Mucosa of descending colon (tissue), 3 donors: ENCODE measurements around the gene SHROOM2. TPM values are rescaled to one million over a fixed set of nuclear protein-coding genes. Genes with fewer than 3 reads are reported as not detected.
"Not testable (repeated sequence)": the region's sequence is repeated elsewhere in the genome, so short reads cannot be mapped to it uniquely, and the experiment has no call there.

ENCODE experiments used
- ATAC-seq: fragments of 200-7000 bp; cut with Tn5 transposase; one replicate; pipeline ENCODE4 v1.9.1; 2020; ENCODE audit warnings: mild to moderate bottlenecking, moderate library complexity
- DNase-seq, 3 donors: peaks; one replicate each; pipeline ENCODE4 v3.0.0-alpha.2; 2020
- H3K36me3 ChIP-seq: fragments of 200-600 bp; one replicate; pipeline ENCODE4 v1.8.0; 2021; ENCODE audit warnings: low read depth, mild to moderate bottlenecking
- H3K4me1 ChIP-seq: fragments of 200-600 bp; one replicate; pipeline ENCODE4 v1.8.0; 2021; ENCODE audit warnings: low read depth, mild to moderate bottlenecking
- H3K4me3 ChIP-seq: fragments of 200-600 bp; one replicate; pipeline ENCODE4 v1.8.0; 2021; ENCODE audit warnings: mild to moderate bottlenecking
- H3K9me3 ChIP-seq: fragments of 200-600 bp; one replicate; pipeline ENCODE4 v1.8.0; 2021; ENCODE audit warnings: mild to moderate bottlenecking
- CTCF ChIP-seq: fragments of 200-600 bp; IDR thresholded peaks from one replicate; pipeline ENCODE4 v1.8.0; 2022; ENCODE audit warnings: antibody characterized with exemption, mild to moderate bottlenecking
- intact Hi-C, 2 donors: fragments of 100-400 bp; cut with DNase I in 1 of 2; cut with micrococcal nuclease in 1 of 2; formaldehyde crosslinking; loops; one replicate each; pipeline versions ENCODE4 v1.11.0 to v1.11.1; 2022; cut with DNase I, micrococcal nuclease
- total RNA-seq, 3 donors: library from RNA; stranded (reverse); fragmentation: NEBNext Ultra II Directional in 2 of 3; extraction: Animal tissue kit (Norgen Biotek cat#: 25700) in 2 of 3; gene quantifications; one replicate each; pipeline versions ENCODE4 v1.2.1 to v1.2.4, GENCODE V29; 2021 to 2023
- donor health status: DM: no; HTN: no; CAD: no; lungs with moderate emphysema.
- donor health status: DM: no; HTN: no; CAD: no.
- donor health status: DM: no; HTN: yes; CAD: no.

The SHROOM2 gene
- total RNA-seq, 3 donors from 2014 or later, result 1.2 to 11.5 (median 5.1) TPM

- ATAC-seq (no peak), DNase-seq (no peak)
- H3K9me3 ChIP-seq, result no peaks in the 10 kb centered on the region
- H3K4me1 ChIP-seq, result no peaks in the 10 kb centered on the region
- no peak for TF ChIP-seq CTCF
- H3K4me3 ChIP-seq, result no peak overlapping the region
- H3K36me3 ChIP-seq, result no peaks in the 10 kb centered on the region
- intact Hi-C loops, result no loop called here
These were observed 11.4 kb downstream of the SHROOM2 start for GRCh38 chrX:9797384-9798360.

GRCh38 chrX:9802737-9803136, 16.5 kb downstream of the SHROOM2 start:
- no peaks in the 10 kb centered on the region for H3K9me3 ChIP-seq
- H3K4me1 ChIP-seq, result no peaks in the 10 kb centered on the region
- no peaks in the 10 kb centered on the region for H3K36me3 ChIP-seq
- no peak for TF ChIP-seq CTCF
- ATAC-seq (no peak), DNase-seq (no peak)
- intact Hi-C loops, result no loop called here
- H3K4me3 ChIP-seq, result no peak overlapping the region

GRCh38 chrX:9804444-9804843, 18.2 kb downstream of the SHROOM2 start:
- DNase-seq, result no peak
- intact Hi-C loops, result no loop called here
- Histone ChIP-seq H3K4me3 (no peak overlapping the region), H3K4me1 (no peaks in the 10 kb centered on the region), H3K36me3 (no peaks in the 10 kb centered on the region), H3K9me3 (no peaks in the 10 kb centered on the region)
- no peak for ATAC-seq
- TF ChIP-seq CTCF, result no peak

- Histone ChIP-seq H3K4me3 (no peak overlapping the region), H3K4me1 (no peaks in the 10 kb centered on the region), H3K9me3 (no peaks in the 10 kb centered on the region), H3K36me3 (no peaks in the 10 kb centered on the region)
- TF ChIP-seq CTCF, result no peak
- no peak for ATAC-seq
- intact Hi-C loops, result no loop called here
- DNase-seq, result no peak
These were observed 19.7 kb downstream of the SHROOM2 start for GRCh38 chrX:9805956-9806355.

GRCh38 chrX:9807355-9808182, 21.3 kb downstream of the SHROOM2 start:
- no peak overlapping the region for H3K4me3 ChIP-seq
- DNase-seq (peak in 2 of 3 donors; percentile 46 to 55), ATAC-seq (peak; percentile 62)

GRCh38 chrX:9809876-9810275, 23.6 kb downstream of the SHROOM2 start:
- ATAC-seq, H3K36me3 ChIP-seq, H3K4me3 ChIP-seq, DNase-seq, H3K9me3 ChIP-seq, intact Hi-C loops, H3K4me1 ChIP-seq: not testable (repeated sequence)

More at GRCh38 chrX:9807355-9808182, 21.3 kb downstream of the SHROOM2 start:
- intact Hi-C loops, result no loop called here
- Histone ChIP-seq H3K36me3 (no peaks in the 10 kb centered on the region), H3K4me1 (no peaks in the 10 kb centered on the region), H3K9me3 (no peaks in the 10 kb centered on the region)
- TF ChIP-seq CTCF, result no peak

GRCh38 chrX:9811086-9811485, 24.9 kb downstream of the SHROOM2 start:
- H3K36me3 ChIP-seq, H3K4me3 ChIP-seq, intact Hi-C loops, ATAC-seq, H3K9me3 ChIP-seq, DNase-seq, H3K4me1 ChIP-seq: not testable (repeated sequence)
